ENCODE measurements around the gene ADGRG6.

The ADGRG6 gene

GRCh38 chr6:142309426-142309825 lies 7.6 kb downstream of the ADGRG6 start:
- DNase-seq (ENCODE audit: extremely low spot score), result no peak
- POLR2A ChIA-PET, result no interaction called here
- CTCF ChIA-PET, result interaction anchor here (1.1 kb wide), 1 partner anchor 19 kb away, joined by 3 read pairs; no protein-coding TSS in a partner anchor
- TF ChIP-seq CTCF (IDR thresholded peaks at IDR 0.05; ENCODE audit: control extremely low read depth, extremely low read depth, low read depth, missing control alignments), result no peak

DNA sequence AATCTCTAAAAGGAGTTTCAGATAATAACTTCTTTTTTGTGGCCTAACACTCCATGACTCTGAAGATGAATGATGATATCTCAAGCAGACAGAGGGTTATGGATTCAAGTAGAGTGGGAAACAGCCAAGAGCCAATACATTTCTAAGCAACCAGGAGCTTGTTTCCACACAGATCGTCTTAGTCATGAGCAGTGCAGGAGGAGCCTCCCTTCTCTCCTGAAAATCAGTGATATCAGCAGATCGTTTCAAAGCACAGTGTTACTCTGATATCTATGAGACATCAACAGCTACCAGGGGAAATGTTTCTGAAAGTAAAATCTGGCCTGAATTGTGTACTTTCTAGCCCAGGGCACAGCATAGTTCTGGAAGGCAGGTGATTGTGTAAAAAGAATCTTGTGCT lies 11.5 kb downstream of the ADGRG6 start:
- ChIA-PET CTCF (interaction anchor here (1.2 to 1.5 kb wide), 4 partner anchors 10 to 23 kb away, joined by 3 read pairs; no protein-coding TSS in a partner anchor), POLR2A (no interaction called here)
- no peak for DNase-seq (ENCODE audit: extremely low spot score)
- no peak for TF ChIP-seq CTCF (IDR thresholded peaks at IDR 0.05; ENCODE audit: control extremely low read depth, extremely low read depth, low read depth, missing control alignments)

- ChIA-PET POLR2A (no interaction called here), CTCF (interaction anchor here (1.2 kb wide), 1 partner anchor 10 kb away, joined by 3 read pairs; no protein-coding TSS in a partner anchor)
- TF ChIP-seq CTCF (IDR thresholded peaks at IDR 0.05; ENCODE audit: control extremely low read depth, extremely low read depth, low read depth, missing control alignments), result no peak
- DNase-seq (ENCODE audit: extremely low spot score), result no peak
Measured at GRCh38 chr6:142316791-142317368, 15.1 kb downstream of the ADGRG6 start.

DNA sequence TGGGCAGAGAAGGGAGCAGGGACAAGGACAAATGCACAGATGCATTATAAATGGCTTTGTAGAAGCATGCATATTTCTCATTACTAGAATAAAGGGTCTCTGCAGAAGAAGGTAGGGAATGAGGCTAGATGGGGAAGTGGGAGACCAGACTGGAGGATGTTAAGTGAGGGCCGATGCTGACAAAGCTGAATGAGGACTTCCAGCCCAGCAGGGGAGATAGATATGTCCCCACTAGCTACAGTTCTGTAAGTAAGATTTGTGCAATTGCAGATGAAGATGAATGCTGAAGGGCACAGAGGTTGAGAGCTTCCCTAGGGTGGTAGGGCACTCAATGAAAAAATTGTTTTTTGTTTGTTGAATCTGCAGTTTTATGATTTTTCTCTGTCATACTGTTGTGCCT lies 16.9 kb downstream of the ADGRG6 start:
- CTCF ChIA-PET, result interaction anchor here (1.1 kb wide), 1 partner anchor 18 kb away, joined by 4 read pairs; the partner anchor contains the start of gene ADGRG6
- POLR2A ChIA-PET, result no interaction called here
- DNase-seq (ENCODE audit: extremely low spot score), result no peak
- no peak for TF ChIP-seq CTCF (IDR thresholded peaks at IDR 0.05; ENCODE audit: control extremely low read depth, extremely low read depth, low read depth, missing control alignments)

DNA sequence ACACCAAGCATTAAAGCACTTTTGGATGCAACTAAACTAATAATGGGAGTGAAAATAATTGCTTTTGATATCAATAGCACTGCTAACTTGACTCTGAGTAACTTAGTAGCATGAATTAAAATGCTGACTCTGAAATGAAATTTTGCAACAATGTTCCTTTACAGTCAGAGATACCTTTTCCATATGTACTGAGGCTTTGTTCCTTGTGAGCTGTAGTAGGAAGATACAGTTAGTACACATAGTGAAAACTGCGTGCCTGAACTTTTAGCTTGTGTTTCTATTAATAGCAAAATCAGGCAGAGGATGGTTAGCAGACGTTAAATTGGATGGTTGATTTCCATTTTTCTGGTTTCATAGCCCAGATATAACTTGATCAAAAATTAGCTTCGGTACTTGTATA lies 18.6 kb downstream of the ADGRG6 start:
- no peak for TF ChIP-seq CTCF (IDR thresholded peaks at IDR 0.05; ENCODE audit: control extremely low read depth, extremely low read depth, low read depth, missing control alignments)
- POLR2A ChIA-PET, result no interaction called here

GRCh38 chr6:142321451-142321850 lies 19.6 kb downstream of the ADGRG6 start:
- POLR2A ChIA-PET, result no interaction called here
- no peak for TF ChIP-seq CTCF (IDR thresholded peaks at IDR 0.05; ENCODE audit: control extremely low read depth, extremely low read depth, low read depth, missing control alignments)
- DNase-seq (ENCODE audit: extremely low spot score), result no peak
- CTCF ChIA-PET, result no interaction called here

More for the DNA sequence above, 18.6 kb downstream of the ADGRG6 start:
- DNase-seq (ENCODE audit: extremely low spot score), result no peak
- CTCF ChIA-PET, result no interaction called here

Measured in GM10248 (cell line).